HG03064 (cell line): Measurements from ENCODE around the gene MUC6.
"Not testable (repeated sequence)": the region's sequence is repeated elsewhere in the genome, so short reads cannot be mapped to it uniquely, and the experiment has no call there.

Experiments used
- ATAC-seq: cut with Tn5 transposase; IDR thresholded peaks from one replicate; pipeline ENCODE4 v1.9.1; 2021; ENCODE audit warnings: low read depth; ENCODE audit not compliant: unreplicated experiment

MUC6 gene

GRCh38 chr11:1025410-1026162 is 10.9 kb downstream of the MUC6 start:
- ATAC-seq: no peak

GRCh38 chr11:1024597-1025409 is 11.7 kb downstream of the MUC6 start:
- ATAC-seq: no peak

GRCh38 chr11:1023811-1024596 is 12.5 kb downstream of the MUC6 start:
- ATAC-seq: no peak

GRCh38 chr11:1022908-1023810 is 13.4 kb downstream of the MUC6 start:
- ATAC-seq: no peak

- no peak for ATAC-seq
Measured at GRCh38 chr11:1022411-1022810, 14.1 kb downstream of the MUC6 start.

- no peak for ATAC-seq
Measured at GRCh38 chr11:1020211-1020905, 16.2 kb downstream of the MUC6 start.

GRCh38 chr11:1019321-1019910 is 17.1 kb downstream of the MUC6 start:
- no peak for ATAC-seq

- ATAC-seq: no peak
Measured at GRCh38 chr11:1018091-1018490, 18.4 kb downstream of the MUC6 start.

- no peak for ATAC-seq
Measured at GRCh38 chr11:1017269-1018005, 19.1 kb downstream of the MUC6 start.

GRCh38 chr11:1016610-1017126 is 19.9 kb downstream of the MUC6 start:
- ATAC-seq: not testable (repeated sequence)

GRCh38 chr11:1015826-1016545 is 20.5 kb downstream of the MUC6 start:
- no peak for ATAC-seq

- no peak for ATAC-seq
Measured at GRCh38 chr11:1015064-1015463, 21.5 kb downstream of the MUC6 start.

GRCh38 chr11:1014276-1014675 is 22.2 kb downstream of the MUC6 start:
- ATAC-seq: no peak

- ATAC-seq: no peak
Measured at GRCh38 chr11:1013631-1013935, 22.9 kb downstream of the MUC6 start.

- ATAC-seq: no peak
Measured at GRCh38 chr11:1012740-1013630, 23.5 kb downstream of the MUC6 start.

GRCh38 chr11:1012291-1012690 is 24.2 kb downstream of the MUC6 start:
- no peak for ATAC-seq

- no peak for ATAC-seq
Measured at GRCh38 chr11:1011320-1011698, 25.2 kb downstream of the MUC6 start.
